SH-SY5Y (cell line): Measurements from ENCODE around the gene STAB2.

ENCODE experiments used
- GATA2 ChIP-seq: IDR thresholded peaks from 2 replicates; pipeline ENCODE4 v1.6.1; 2011; ENCODE audit warnings: mild to moderate bottlenecking, low read depth, low read length
- GATA3 ChIP-seq: IDR thresholded peaks from 2 replicates; pipeline ENCODE4 v1.6.1; 2011; ENCODE audit warnings: low read depth, mild to moderate bottlenecking, low read length, moderate library complexity

DNA sequence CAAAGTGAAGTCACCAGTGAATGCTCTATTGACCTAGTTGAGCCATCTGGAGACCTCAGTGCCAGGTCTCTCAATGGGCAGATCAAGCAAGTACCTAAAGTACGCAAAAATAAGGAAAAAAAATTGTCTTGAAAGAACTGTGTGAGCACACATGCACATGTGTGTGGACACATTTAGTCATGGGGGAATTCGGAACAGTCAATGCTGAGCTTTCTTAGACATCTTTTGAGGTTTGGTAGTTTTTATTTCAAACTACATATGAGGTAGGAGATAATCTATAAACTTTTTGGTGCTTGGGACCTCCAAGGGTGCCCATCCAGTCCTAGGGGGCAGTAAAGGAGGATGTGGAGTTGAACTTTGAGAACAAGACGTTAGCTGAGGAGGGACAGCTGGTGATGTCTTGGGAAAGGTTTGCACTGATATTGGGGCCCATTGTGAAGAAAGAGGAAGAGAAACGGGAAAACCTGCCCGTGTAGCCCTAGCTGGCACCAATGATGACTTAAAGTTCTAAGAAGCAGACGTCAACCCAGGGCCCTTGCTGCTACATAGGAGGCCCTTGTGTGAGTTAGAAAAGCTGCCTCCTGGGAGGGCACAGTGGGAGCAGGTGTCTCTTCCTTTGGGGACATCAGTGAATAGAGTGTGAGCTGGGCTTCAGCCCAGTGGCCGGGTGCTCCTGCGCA, 129.6 kb downstream of the STAB2 start:
- TF ChIP-seq GATA2 (no peak), GATA3 (no peak)
